ENCODE results near the gene DEPP1.
A peak's percentile ranks its signal among the peaks of the same experiment; 100 is the strongest.

DEPP1 gene

DNA sequence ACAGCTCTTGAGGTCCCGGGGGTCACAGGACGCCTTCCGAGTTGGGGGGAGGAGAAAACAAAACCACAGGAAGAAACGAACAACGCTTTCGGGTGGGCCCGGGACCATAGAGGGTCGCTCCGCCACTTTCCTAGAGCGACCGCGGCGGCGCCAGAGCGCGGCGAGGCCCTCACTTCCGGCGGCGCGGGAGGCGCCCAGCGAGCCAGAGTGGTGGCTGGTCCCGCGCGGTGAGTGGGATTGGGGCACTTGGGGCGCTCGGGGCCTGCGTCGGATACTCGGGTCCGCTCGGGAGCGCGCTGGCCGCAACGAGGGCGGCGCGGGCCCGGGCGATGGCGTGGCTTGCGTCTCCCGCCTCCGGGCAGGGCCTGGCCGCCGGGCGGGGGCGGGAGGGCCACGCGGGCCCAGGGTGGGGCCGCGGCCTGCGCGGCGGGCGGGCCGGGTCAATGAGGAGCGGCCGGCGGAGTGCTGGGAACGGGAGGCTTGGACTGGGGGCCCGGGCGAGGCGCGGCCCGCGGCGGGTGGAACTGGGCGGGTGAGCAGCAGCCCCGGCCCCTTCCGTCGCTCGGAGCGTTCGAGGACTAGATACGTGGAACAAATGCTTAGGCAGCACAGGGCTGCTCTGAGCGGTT lies 22.3 kb upstream of the DEPP1 start, which contains the start of gene ZNF22:
TSS of gene ZNF22 (plus strand) at position 172 of the 629 bp plus-strand sequence. CDS start 2,446 bp downstream, outside the sequence.
- H3K27me3 ChIP-seq (replicated peaks; ENCODE audit: control insufficient read depth, insufficient read depth, low read length), result no peaks in the 10 kb centered on the region
- DNase-seq (ENCODE audit: extremely low read depth, insufficient read length), result peak; percentile 85

DNA sequence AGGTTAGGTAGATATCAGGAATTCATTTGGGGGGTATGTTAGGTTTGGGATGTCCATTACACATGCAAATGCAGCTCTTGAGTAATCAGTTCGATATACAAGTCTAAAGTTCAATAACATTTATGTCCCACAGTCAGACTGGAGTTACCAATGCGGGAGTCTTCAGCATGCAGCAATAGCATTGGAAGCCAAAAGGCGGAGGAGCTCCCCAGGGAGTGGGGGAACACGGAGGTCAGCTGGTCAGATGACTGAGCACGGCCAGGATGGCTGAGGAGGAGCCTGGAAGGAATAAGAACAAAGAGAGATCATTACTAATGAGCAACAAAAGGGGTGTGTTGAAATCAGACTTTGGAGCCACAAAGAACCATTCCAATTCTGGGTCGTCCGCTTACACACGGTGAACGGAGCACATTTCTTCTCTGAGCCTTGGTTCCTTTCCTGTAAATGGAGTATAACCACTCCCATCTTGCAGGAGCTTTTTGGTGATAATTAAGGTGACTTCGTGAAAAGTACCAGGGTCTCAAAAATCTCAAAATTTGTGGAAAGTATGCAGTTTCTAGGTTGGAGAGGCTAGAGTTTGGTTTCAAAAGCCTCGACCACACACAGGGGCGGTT lies 21.6 kb upstream of the DEPP1 start:
- no peak for DNase-seq (ENCODE audit: extremely low read depth, insufficient read length)
- TF ChIP-seq, protein P1, sequence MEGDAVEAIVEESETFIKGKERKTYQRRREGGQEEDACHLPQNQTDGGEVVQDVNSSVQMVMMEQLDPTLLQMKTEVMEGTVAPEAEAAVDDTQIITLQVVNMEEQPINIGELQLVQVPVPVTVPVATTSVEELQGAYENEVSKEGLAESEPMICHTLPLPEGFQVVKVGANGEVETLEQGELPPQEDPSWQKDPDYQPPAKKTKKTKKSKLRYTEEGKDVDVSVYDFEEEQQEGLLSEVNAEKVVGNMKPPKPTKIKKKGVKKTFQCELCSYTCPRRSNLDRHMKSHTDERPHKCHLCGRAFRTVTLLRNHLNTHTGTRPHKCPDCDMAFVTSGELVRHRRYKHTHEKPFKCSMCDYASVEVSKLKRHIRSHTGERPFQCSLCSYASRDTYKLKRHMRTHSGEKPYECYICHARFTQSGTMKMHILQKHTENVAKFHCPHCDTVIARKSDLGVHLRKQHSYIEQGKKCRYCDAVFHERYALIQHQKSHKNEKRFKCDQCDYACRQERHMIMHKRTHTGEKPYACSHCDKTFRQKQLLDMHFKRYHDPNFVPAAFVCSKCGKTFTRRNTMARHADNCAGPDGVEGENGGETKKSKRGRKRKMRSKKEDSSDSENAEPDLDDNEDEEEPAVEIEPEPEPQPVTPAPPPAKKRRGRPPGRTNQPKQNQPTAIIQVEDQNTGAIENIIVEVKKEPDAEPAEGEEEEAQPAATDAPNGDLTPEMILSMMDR (IDR thresholded peaks at IDR 0.05; ENCODE audit: insufficient read depth, low read length, poor library complexity, severe bottlenecking), result no peak
- peak overlapping the region; percentile 85 for H3K4me3 ChIP-seq (replicated peaks; ENCODE audit: low read depth, low read length)
- no peaks in the 10 kb centered on the region for H3K36me3 ChIP-seq (ENCODE audit: control insufficient read depth, insufficient read depth, low read length)
- no peaks in the 10 kb centered on the region for H3K27me3 ChIP-seq (replicated peaks; ENCODE audit: control insufficient read depth, insufficient read depth, low read length)

More for the DNA sequence above, 22.3 kb upstream of the DEPP1 start, which contains the start of gene ZNF22:
- TF ChIP-seq, protein P1 (IDR thresholded peaks at IDR 0.05; ENCODE audit: insufficient read depth, low read length, poor library complexity, severe bottlenecking), result no peak
- H3K36me3 ChIP-seq (ENCODE audit: control insufficient read depth, insufficient read depth, low read length), result no peaks in the 10 kb centered on the region
- H3K4me3 ChIP-seq (replicated peaks; ENCODE audit: low read depth, low read length), result peak within 1 kb of the TSS; percentile 85

DNA sequence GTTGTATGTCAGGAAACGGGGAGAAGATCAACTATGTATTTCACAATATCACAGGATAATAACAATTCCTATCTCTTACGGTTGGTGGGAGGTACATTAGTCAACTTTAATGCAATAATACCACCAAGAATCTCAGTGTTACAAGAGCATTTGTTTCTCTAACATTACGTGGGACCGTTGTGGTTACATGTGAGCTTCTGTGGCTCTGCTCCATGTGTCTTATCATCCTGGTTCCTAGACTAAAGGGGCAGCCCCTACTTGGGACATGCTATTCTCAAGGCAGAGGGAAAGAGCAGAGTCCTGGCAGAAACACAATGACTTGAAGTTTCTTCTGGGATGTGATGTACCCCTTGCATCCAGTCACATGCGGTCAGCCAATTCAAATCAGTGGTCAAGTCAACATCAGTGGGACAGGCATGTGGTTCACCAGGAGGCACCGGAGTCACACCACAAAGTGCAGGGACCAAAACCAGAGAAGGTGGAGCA lies 19.6 kb upstream of the DEPP1 start:
- TF ChIP-seq, protein P1 (IDR thresholded peaks at IDR 0.05; ENCODE audit: insufficient read depth, low read length, poor library complexity, severe bottlenecking), result no peak

DNA sequence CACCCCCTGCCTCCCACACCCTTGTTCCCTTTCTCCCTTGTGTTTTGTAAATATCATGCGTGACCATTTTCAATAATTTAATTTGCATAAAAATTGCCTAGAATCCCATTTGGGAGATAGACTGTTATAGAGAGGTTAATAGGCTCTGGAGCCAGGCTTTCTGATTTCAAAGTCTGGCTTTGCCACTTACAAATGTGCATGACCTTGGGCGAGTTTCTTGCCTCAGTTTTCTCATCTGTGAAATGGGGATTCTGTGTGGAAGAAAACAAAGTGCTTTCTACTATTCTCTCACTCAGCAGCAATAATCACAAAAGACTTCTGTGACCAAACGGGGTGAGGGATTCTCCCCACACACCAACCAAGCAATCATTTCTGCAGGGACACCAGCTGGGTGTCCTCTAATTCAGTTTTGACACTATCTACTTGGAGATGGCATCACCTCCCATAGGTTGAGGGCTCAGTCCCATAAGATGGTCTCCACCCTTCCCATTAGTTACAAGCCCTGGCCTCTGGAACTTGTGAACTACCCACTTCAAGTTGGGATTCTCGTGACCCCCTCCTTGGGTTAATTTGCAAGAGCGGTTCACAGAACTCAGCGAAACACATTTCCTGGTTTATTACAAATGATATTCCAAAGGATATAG lies 18.6 kb upstream of the DEPP1 start:
- TF ChIP-seq, protein P1 (IDR thresholded peaks at IDR 0.05; ENCODE audit: insufficient read depth, low read length, poor library complexity, severe bottlenecking), result no peak
- no peak for DNase-seq (ENCODE audit: extremely low read depth, insufficient read length)
- H3K4me3 ChIP-seq (replicated peaks; ENCODE audit: low read depth, low read length), result no peak overlapping the region
- H3K36me3 ChIP-seq (ENCODE audit: control insufficient read depth, insufficient read depth, low read length), result peaks cover 10% of the 10 kb centered on the region
- no peaks in the 10 kb centered on the region for H3K27me3 ChIP-seq (replicated peaks; ENCODE audit: control insufficient read depth, insufficient read depth, low read length)

More for the DNA sequence above, 19.6 kb upstream of the DEPP1 start:
- Histone ChIP-seq H3K36me3 (ENCODE audit: control insufficient read depth, insufficient read depth, low read length) (peaks cover 2% of the 10 kb centered on the region), H3K4me3 (replicated peaks; ENCODE audit: low read depth, low read length) (no peak overlapping the region), H3K27me3 (replicated peaks; ENCODE audit: control insufficient read depth, insufficient read depth, low read length) (no peaks in the 10 kb centered on the region)
- no peak for DNase-seq (ENCODE audit: extremely low read depth, insufficient read length)

DNA sequence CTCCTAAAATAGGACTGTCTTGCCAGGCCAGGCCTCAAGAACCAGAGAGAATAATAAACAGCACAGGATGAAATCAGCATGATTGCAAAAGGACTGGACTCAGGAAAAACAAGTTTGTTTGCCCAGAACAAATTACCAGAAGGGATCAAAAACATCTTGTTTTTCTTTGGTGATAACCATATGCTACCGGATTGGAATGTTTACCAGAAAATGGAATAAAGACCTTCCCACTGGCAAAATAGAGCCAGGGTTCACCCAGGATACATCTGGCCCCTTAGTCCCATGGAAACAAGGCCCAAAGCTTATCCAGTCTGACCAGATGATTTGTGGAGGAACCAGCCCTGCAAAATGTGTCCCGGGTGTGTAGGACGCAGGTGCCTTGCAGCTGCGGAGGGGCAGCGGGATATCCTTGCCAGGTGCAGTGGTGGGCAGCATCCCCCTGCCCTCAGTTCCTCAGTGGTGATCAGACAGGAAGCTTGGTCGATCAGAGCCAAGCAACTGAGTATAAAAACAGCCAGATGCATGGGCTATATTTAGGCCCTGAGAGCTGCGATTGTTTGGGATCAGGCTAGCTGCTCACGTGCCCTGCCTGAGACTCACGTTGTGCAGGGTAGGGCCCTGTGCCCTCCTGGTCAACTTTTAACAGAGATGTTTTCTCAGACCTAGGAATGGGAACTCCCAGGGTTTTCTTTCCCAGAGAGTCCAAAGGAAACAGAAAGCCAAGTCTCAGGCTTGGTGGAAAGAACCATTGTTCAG lies 17.5 kb upstream of the DEPP1 start:
- Histone ChIP-seq H3K36me3 (ENCODE audit: control insufficient read depth, insufficient read depth, low read length) (peaks cover 18% of the 10 kb centered on the region), H3K4me3 (replicated peaks; ENCODE audit: low read depth, low read length) (no peak overlapping the region), H3K27me3 (replicated peaks; ENCODE audit: control insufficient read depth, insufficient read depth, low read length) (no peaks in the 10 kb centered on the region)
- TF ChIP-seq, protein P1 (IDR thresholded peaks at IDR 0.05; ENCODE audit: insufficient read depth, low read length, poor library complexity, severe bottlenecking), result no peak
- DNase-seq (ENCODE audit: extremely low read depth, insufficient read length), result no peak

Data from GM06990 (cell line).